H9 (cell line): ENCODE measurements around the gene WEE1. TPM values are rescaled to one million over a fixed set of nuclear protein-coding genes. Genes with fewer than 3 reads are reported as not detected.

Experiments used
- DNase-seq: peaks from one replicate; pipeline ENCODE4 v3.0.0-alpha.2; 2017
- H2AFZ ChIP-seq: one replicate; pipeline ENCODE4 v1.6.1; 2013; ENCODE audit warnings: mild to moderate bottlenecking, low read length, control low read depth, moderate library complexity
- H2AK5ac ChIP-seq: 2 replicates; pipeline ENCODE4 v1.6.1; 2013; ENCODE audit warnings: low read length, control low read depth, mixed read lengths; ENCODE audit not compliant: insufficient read length
- H2BK120ac ChIP-seq: one replicate; pipeline ENCODE4 v1.6.1; 2013; ENCODE audit warnings: low read depth, mild to moderate bottlenecking, low read length, control low read depth, inconsistent platforms; ENCODE audit not compliant: poor library complexity, severe bottlenecking
- H2BK12ac ChIP-seq: 2 replicates; pipeline ENCODE4 v1.6.1; 2013; ENCODE audit warnings: low read length, control low read depth, mixed read lengths, low read depth; ENCODE audit not compliant: insufficient read length
- H2BK15ac ChIP-seq: 2 replicates; pipeline ENCODE4 v1.6.1; 2013; ENCODE audit warnings: low read depth, low read length, control low read depth
- H2BK20ac ChIP-seq: one replicate; pipeline ENCODE4 v1.6.1; 2013; ENCODE audit warnings: low read depth, mild to moderate bottlenecking, low read length, control low read depth, inconsistent platforms; ENCODE audit not compliant: poor library complexity, severe bottlenecking
- H2BK5ac ChIP-seq: 2 replicates; pipeline ENCODE4 v1.6.1; 2013; ENCODE audit warnings: low read length, control low read depth, mixed read lengths; ENCODE audit not compliant: insufficient read length
- H3K14ac ChIP-seq: 2 replicates; pipeline ENCODE4 v1.6.1; 2013; ENCODE audit warnings: low read length, control low read depth; ENCODE audit not compliant: insufficient read depth
- H3K18ac ChIP-seq: 2 replicates; pipeline ENCODE4 v1.6.1; 2013; ENCODE audit warnings: low read depth, mild to moderate bottlenecking, mixed read lengths, low read length, control low read depth; ENCODE audit not compliant: insufficient read length
- H3K23ac ChIP-seq: 2 replicates; pipeline ENCODE4 v1.6.1; 2013; ENCODE audit warnings: low read length, control low read depth, mixed read lengths, low read depth; ENCODE audit not compliant: insufficient read length
- H3K23me2 ChIP-seq: 2 replicates; pipeline ENCODE4 v1.6.1; 2013; ENCODE audit warnings: low read depth, mild to moderate bottlenecking, mixed read lengths, low read length, control low read depth; ENCODE audit not compliant: insufficient read length, poor library complexity, severe bottlenecking
- H3K27ac ChIP-seq: 2 replicates; pipeline ENCODE4 v1.5.1; 2013; ENCODE audit warnings: low read length, control low read depth, mixed read lengths, low read depth; ENCODE audit not compliant: insufficient read length
- H3K27me3 ChIP-seq: 2 replicates; pipeline ENCODE4 v1.6.1; 2013; ENCODE audit warnings: low read length, control low read depth, inconsistent platforms; ENCODE audit not compliant: insufficient read depth
- H3K4ac ChIP-seq: 2 replicates; pipeline ENCODE4 v1.6.1; 2013; ENCODE audit warnings: low read depth, mild to moderate bottlenecking, control low read depth, inconsistent platforms, low read length, moderate library complexity
- H3K4me1 ChIP-seq: 2 replicates; pipeline ENCODE4 v1.6.1; 2013; ENCODE audit warnings: low read length, control low read depth, inconsistent platforms; ENCODE audit not compliant: insufficient read depth
- H3K4me2 ChIP-seq: 2 replicates; pipeline ENCODE4 v1.6.1; 2013; ENCODE audit warnings: low read length, control low read depth, mixed read lengths; ENCODE audit not compliant: insufficient read length, insufficient read depth
- H3K56ac ChIP-seq: 2 replicates; pipeline ENCODE4 v1.6.1; 2013; ENCODE audit warnings: low read depth, mild to moderate bottlenecking, mixed read lengths, low read length, control low read depth; ENCODE audit not compliant: insufficient read length
- H3K79me1 ChIP-seq: 2 replicates; pipeline ENCODE4 v1.6.1; 2013; ENCODE audit warnings: low read depth, mild to moderate bottlenecking, moderate library complexity, low read length, control low read depth, inconsistent platforms; ENCODE audit not compliant: insufficient read depth, poor library complexity, severe bottlenecking
- H3K79me2 ChIP-seq: 2 replicates; pipeline ENCODE4 v1.6.1; 2013; ENCODE audit warnings: low read length, control low read depth, inconsistent platforms; ENCODE audit not compliant: insufficient read depth
- H3K9ac ChIP-seq: 2 replicates; pipeline ENCODE4 v1.6.1; 2013; ENCODE audit warnings: low read length, control low read depth, mixed read lengths; ENCODE audit not compliant: insufficient read length; ENCODE audit errors: extremely low read depth
- H3K9me3 ChIP-seq: one replicate; pipeline ENCODE4 v1.6.1; 2013; ENCODE audit warnings: low read depth, low read length, inconsistent platforms; ENCODE audit not compliant: control insufficient read depth
- H3T11ph ChIP-seq: one replicate; pipeline ENCODE4 v1.6.1; 2013; ENCODE audit warnings: mild to moderate bottlenecking, low read length, control low read depth, inconsistent platforms
- H4K20me1 ChIP-seq: one replicate; pipeline ENCODE4 v1.6.1; 2013; ENCODE audit not compliant: control insufficient read depth, insufficient read length, insufficient read depth
- H4K5ac ChIP-seq: 2 replicates; pipeline ENCODE4 v1.6.1; 2013; ENCODE audit warnings: low read depth, mild to moderate bottlenecking, mixed read lengths, low read length, control low read depth; ENCODE audit not compliant: insufficient read length
- H4K8ac ChIP-seq: replicated peaks from 2 replicates; pipeline ENCODE4 v1.6.1; 2013; ENCODE audit warnings: low read length, control low read depth, mixed read lengths, low read depth; ENCODE audit not compliant: insufficient read length
- H4K91ac ChIP-seq: 2 replicates; pipeline ENCODE4 v1.6.1; 2013; ENCODE audit warnings: low read depth, mild to moderate bottlenecking, moderate library complexity, mixed read lengths, low read length, control low read depth; ENCODE audit not compliant: insufficient read length
- H3K27ac Mint-ChIP-seq, 3 experiments: 2 replicates in 2 of 3; 3 replicates in 1 of 3; pipeline ENCODE4 v1.8.0; 2020 to 2021; ENCODE audit warnings: mixed read lengths in 3 of 3, mild to moderate bottlenecking in 1 of 3, moderate library complexity in 1 of 3
- H3K27me3 Mint-ChIP-seq: 2 replicates; pipeline ENCODE4 v1.8.0; 2021; ENCODE audit warnings: low read depth, mild to moderate bottlenecking, moderate library complexity, mixed read lengths
- H3K36me3 Mint-ChIP-seq, 3 experiments: 2 replicates in 2 of 3; 3 replicates in 1 of 3; pipeline ENCODE4 v1.8.0; 2020 to 2021; ENCODE audit warnings: low read depth in 3 of 3, mixed read lengths in 3 of 3; ENCODE audit not compliant: insufficient read depth in 1 of 3
- H3K4me1 Mint-ChIP-seq, 2 experiments: 2 replicates each; pipeline ENCODE4 v1.8.0; 2020; ENCODE audit warnings: mixed read lengths in 2 of 2
- H3K4me3 Mint-ChIP-seq, 2 experiments: 2 replicates in 1 of 2; 3 replicates in 1 of 2; pipeline ENCODE4 v1.8.0; 2020 to 2021; ENCODE audit warnings: mild to moderate bottlenecking in 2 of 2, mixed read lengths in 2 of 2, moderate library complexity in 1 of 2
- H3K9me3 Mint-ChIP-seq, 2 experiments: 2 replicates in 1 of 2; 3 replicates in 1 of 2; pipeline ENCODE4 v1.8.0; 2020; ENCODE audit warnings: mild to moderate bottlenecking in 2 of 2, mixed read lengths in 2 of 2, moderate library complexity in 1 of 2
- WGBS: extraction: QIAGEN DNeasy Blood & Tissue Kit; methylation state at CpG from one replicate; pipeline ENCODE4 v1.1.7; 2013; ENCODE audit warnings: missing lambda C conversion rate, low lambda C conversion rate, mixed read lengths; ENCODE audit not compliant: insufficient read length; ENCODE audit errors: extremely low coverage; 5-methylcytosine and 5-hydroxymethylcytosine counted together
- total RNA-seq: library from RNA; stranded (reverse); gene quantifications from 2 replicates; pipeline ENCODE4 v1.2.1, GENCODE V29; 2021
- TF ChIP-seq, protein P1 (sequence below): fragments of 200-600 bp; sonication (generic); conservative IDR thresholded peaks from 3 replicates; pipeline ENCODE4 v1.8.0; 2021; ENCODE audit warnings: antibody characterized with exemption, mild to moderate bottlenecking

Gene WEE1
- total RNA-seq, 1 experiment from 2014 or later = 142 TPM

DNA sequence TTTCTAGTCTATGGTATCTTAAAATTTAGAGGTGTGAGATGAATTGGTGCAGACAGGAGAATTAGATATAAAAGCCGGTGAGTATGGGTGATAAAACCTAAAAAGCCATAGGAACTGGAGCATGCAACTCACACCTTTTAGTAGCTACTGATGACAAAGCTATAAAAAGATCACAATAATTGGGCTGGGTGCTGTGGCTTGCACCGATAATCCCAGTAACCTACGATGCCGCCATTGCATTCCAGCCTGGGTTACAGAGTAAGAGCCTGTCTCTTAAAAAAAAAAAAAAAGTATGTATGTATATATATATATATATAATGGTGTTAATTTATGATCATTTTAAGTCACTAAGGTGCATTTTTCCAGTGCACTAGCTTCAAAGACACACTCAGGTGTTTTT, 17.2 kb downstream of the WEE1 start:
- Histone ChIP-seq H2BK5ac (no peak overlapping the region), H2AK5ac (no peak overlapping the region), H3K27ac (no peak overlapping the region), H3K23ac (no peak overlapping the region), H2BK20ac (no peak overlapping the region), H4K20me1 (no peaks in the 10 kb centered on the region), H2BK120ac (no peak overlapping the region), H3K23me2 (no peaks in the 10 kb centered on the region), H4K5ac (no peak overlapping the region), H3K79me1 (no peaks in the 10 kb centered on the region), H3K18ac (no peak overlapping the region), H3K4me1 (peaks cover 4% of the 10 kb centered on the region; the same call in 1 of the 2 replicates), H4K8ac (no peak overlapping the region), H3K4me2 (no peak overlapping the region), H3T11ph (no peak overlapping the region), H2BK15ac (no peak overlapping the region), H3K56ac (no peak overlapping the region), H3K9me3 (no peaks in the 10 kb centered on the region), H3K14ac (no peak overlapping the region), H3K9ac (no peak overlapping the region), H3K4ac (no peak overlapping the region), H2BK12ac (no peak overlapping the region), H3K27me3 (no peaks in the 10 kb centered on the region), H3K79me2 (no peaks in the 10 kb centered on the region), H4K91ac (no peak overlapping the region), H2AFZ (no peak overlapping the region)
- H3K27ac Mint-ChIP-seq = no peak overlapping the region; a peak in 1 of 7 replicates
- TF ChIP-seq, protein P1, sequence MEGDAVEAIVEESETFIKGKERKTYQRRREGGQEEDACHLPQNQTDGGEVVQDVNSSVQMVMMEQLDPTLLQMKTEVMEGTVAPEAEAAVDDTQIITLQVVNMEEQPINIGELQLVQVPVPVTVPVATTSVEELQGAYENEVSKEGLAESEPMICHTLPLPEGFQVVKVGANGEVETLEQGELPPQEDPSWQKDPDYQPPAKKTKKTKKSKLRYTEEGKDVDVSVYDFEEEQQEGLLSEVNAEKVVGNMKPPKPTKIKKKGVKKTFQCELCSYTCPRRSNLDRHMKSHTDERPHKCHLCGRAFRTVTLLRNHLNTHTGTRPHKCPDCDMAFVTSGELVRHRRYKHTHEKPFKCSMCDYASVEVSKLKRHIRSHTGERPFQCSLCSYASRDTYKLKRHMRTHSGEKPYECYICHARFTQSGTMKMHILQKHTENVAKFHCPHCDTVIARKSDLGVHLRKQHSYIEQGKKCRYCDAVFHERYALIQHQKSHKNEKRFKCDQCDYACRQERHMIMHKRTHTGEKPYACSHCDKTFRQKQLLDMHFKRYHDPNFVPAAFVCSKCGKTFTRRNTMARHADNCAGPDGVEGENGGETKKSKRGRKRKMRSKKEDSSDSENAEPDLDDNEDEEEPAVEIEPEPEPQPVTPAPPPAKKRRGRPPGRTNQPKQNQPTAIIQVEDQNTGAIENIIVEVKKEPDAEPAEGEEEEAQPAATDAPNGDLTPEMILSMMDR = no peak
- DNase-seq = no peak
- H3K27me3 Mint-ChIP-seq = no peaks in the 10 kb centered on the region
- peaks cover 13 to 14% of the 10 kb centered on the region in 2 experiments for H3K4me1 Mint-ChIP-seq
- no CpG with 5 or more reads among the region's 4 CpGs for WGBS
- H3K36me3 Mint-ChIP-seq = peaks cover 30 to 50% (median 43%) of the 10 kb centered on the region in 3 experiments; a peak in 6 of 7 replicates
- H3K4me3 Mint-ChIP-seq = no peak overlapping the region
- no peaks in the 10 kb centered on the region for H3K9me3 Mint-ChIP-seq
